Vein endothelial cell (primary cell): Measurements from ENCODE around the gene GPR55. TPM values are rescaled to one million over a fixed set of nuclear protein-coding genes. Genes with fewer than 3 reads are reported as not detected.

Experiments
- total RNA-seq: library from RNA; depleted of rRNA; stranded (reverse); fragments of >200 nt; gene quantifications from 2 replicates; pipeline ENCODE4 v1.2.3, GENCODE V29; 2012

The GPR55 gene, protein sequence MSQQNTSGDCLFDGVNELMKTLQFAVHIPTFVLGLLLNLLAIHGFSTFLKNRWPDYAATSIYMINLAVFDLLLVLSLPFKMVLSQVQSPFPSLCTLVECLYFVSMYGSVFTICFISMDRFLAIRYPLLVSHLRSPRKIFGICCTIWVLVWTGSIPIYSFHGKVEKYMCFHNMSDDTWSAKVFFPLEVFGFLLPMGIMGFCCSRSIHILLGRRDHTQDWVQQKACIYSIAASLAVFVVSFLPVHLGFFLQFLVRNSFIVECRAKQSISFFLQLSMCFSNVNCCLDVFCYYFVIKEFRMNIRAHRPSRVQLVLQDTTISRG
- total RNA-seq = not detected in 2 replicates

DNA sequence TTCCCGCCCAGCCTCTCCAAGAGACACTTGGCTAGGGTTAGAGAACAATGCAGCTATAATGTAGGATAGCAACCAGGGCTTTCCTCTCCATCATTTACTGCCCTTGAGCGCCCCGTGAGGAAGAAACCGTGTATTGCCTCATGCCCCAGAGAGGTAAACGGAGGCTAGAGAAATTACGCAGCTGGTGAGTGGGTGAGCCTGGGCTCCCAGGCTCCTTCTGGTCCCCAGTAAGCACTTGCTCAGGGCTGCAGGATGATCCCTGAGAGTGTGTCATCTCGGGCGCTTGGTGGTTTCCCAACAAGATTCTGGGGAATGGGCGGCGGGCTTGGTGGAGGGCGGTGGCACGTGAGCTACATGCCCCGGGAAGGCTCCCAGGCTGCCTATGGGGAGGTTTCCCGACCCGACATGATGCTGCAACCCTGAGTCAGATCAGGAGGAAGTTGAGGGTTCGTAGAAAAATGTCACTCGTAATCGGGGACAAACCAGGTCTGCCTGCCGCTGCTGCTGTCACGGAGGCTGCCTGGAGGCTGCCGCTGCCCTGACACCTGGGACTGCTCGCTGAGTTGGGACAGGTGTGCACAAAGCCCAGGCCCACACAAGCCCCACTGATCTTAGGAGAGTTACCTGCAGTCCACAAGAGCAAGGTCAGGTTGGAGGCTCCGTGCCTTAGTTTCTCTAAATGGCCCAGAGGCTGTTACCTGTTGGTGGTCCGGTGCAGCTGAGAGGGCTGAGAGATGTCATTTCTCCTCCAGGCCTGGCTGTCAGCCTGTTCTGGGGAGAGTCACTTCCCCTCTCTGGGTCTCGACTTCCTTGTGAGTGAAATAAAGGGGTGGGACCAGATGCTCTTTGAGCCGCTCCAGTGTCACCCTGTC is at the start of gene GPR55:
TSS of gene GPR55 (minus strand) at position 773 of the 872 bp plus-strand sequence. CDS start 14,280 bp downstream, outside the sequence.

DNA sequence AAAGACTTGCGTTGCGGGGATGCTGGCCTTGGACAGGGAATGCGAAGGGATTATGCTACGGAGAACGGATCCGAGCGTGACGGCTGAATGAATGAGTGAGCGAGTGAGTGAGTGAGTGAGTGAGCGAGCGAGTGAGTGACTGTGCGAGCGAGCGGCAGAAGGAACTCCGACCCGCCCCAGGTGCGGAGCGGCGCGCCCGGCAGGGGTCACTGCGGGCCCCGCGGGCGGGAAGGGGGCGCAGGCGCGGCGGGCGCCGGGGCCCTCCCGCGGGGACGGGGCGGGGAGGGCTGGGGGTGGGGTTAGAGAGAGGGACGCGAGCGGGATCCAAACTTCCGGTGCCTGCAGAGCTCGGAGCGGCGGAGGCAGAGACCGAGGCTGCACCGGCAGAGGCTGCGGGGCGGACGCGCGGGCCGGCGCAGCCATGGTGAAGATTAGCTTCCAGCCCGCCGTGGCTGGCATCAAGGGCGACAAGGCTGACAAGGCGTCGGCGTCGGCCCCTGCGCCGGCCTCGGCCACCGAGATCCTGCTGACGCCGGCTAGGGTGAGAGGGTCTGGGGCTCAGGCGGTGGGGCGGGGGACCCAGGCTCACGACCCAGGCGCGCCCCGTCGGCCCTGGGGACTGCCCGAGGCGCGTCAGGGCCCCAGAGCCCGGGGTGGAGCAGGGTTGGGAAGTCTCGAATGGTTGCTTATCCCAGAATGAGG is 60.3 kb downstream of the GPR55 start, which contains the start of gene ITM2C:
TSS of gene ITM2C (plus strand) at position 338 of the 702 bp plus-strand sequence. CDS start at position 422, 84 bp downstream.

Other genes with a start within 250 kb of the GPR55 start
- gene CAB39, start 212.4 kb downstream of the GPR55 start, total RNA-seq = 68.3 and 82.3 TPM in 2 replicates
- gene ITM2C, start 60.3 kb downstream of the GPR55 start, total RNA-seq = 3.4 and 5.2 TPM in 2 replicates
- not detected in 2 replicates for gene SPATA3, start 70.9 kb upstream of the GPR55 start, total RNA-seq
- under 0.01 TPM in 1 of 2 replicates, not detected in the other for gene C2orf72, start 112.3 kb upstream of the GPR55 start, total RNA-seq
- 115 and 166 TPM in 2 replicates for gene PSMD1, start 131.6 kb upstream of the GPR55 start, total RNA-seq
- 1.3 and 1.6 TPM in 2 replicates for gene HTR2B, start 199.8 kb upstream of the GPR55 start, total RNA-seq